CD4-positive, alpha-beta T cell treated with Interleukin-17A for 1 hour (primary cell): ENCODE data around the gene SLC28A1.

Experiments
- DNase-seq: peaks from one replicate; pipeline ENCODE4 v3.0.0-alpha.2; 2020

Gene SLC28A1, protein sequence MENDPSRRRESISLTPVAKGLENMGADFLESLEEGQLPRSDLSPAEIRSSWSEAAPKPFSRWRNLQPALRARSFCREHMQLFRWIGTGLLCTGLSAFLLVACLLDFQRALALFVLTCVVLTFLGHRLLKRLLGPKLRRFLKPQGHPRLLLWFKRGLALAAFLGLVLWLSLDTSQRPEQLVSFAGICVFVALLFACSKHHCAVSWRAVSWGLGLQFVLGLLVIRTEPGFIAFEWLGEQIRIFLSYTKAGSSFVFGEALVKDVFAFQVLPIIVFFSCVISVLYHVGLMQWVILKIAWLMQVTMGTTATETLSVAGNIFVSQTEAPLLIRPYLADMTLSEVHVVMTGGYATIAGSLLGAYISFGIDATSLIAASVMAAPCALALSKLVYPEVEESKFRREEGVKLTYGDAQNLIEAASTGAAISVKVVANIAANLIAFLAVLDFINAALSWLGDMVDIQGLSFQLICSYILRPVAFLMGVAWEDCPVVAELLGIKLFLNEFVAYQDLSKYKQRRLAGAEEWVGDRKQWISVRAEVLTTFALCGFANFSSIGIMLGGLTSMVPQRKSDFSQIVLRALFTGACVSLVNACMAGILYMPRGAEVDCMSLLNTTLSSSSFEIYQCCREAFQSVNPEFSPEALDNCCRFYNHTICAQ

DNA sequence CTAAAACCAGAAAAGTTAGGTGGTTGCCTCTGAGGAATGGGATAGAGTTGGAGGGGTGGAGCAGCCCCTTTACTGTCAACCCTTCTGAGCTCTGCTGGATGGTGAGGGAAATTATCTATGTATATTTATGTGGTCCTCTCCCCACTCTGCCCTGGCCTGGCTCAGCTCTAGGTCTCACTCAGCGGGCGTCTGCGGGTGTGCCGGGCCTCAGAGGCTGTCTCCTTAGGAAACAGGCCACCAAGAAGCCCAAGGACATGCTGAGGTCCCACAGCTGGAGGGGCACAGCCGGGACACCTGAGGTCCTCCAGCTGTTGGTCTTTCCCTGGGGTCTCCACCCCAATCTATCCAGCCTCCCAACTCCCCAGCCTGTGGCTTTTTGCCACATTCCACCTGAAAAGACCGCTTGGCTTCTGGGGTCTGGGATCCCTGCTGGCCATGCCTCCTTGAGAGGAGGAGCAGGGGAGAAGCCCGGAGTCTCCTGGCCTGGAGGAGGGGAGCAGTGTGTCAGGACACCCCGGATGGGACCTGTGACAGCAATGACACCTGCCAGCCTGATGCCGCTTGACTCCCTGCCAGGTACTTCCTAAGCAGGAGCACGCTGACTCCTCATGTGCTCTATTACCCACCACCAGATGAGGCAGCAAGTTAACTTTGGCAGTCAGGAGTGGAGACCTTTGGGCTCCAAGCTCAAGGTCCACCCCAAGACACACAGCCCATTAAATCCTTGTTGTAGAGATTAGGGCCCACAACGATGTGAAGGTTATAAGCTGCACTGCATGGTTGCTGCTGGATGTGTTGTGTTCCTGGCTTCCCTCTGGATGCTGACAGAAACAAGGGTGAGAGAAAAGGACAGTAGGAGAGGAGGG is at the start of gene SLC28A1:
TSS of gene SLC28A1 (plus strand) at position 747 of the 866 bp plus-strand sequence. CDS start 3,099 bp downstream, outside the sequence.
- DNase-seq: no peak

DNA sequence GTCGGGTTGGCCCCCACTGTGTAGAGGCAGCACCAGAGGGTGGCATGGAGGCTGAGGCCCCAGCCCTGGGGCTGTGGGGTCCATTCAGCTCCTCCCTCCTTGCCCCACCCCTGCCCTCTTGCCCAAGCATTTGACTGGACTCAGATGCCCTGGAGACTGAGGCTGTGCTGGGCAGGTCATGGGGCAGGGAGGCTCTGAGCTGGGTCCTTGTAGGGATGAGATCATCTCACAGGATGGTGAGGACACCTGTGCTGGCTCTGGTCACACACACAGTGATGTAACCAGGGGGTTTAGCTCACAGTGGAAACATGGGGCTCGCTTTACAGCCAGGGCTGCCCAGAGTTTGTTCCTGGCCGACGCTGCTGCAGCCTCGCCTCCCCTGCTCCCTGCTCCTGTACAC is 49.5 kb upstream of the SLC28A1 start:
- DNase-seq: no peak

DNA sequence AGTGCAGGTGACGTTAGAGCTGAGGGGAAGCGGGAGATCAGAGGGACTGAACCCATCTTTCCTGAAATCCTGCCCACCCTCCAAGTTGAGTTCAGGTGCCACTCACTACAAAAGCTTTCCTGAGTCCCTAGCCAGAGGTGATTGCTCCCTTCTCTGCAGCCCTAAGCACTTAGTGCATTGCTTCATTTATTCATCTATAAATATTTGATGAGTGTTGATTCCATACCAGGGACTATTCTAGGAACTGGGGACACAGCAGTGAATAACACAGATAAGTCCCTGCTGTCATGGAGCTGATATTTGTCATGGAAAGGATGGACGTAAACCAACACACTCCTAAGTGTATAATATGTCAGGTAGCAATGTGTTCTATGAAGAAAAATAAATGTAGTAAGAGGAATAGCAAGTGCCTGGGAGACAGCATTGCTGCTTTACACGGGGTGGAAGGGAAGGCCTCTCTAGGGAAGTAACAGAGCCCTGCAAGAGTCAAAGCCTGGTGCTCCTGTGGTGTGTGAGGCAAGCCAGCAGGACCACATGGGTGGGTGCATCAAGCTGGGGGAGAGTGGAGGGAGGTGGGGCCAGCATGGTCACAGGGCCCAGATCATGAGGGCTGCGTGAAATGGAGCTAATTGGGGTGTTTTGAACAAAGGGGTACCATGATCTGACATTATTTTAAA is 48.7 kb upstream of the SLC28A1 start:
- no peak for DNase-seq

DNA sequence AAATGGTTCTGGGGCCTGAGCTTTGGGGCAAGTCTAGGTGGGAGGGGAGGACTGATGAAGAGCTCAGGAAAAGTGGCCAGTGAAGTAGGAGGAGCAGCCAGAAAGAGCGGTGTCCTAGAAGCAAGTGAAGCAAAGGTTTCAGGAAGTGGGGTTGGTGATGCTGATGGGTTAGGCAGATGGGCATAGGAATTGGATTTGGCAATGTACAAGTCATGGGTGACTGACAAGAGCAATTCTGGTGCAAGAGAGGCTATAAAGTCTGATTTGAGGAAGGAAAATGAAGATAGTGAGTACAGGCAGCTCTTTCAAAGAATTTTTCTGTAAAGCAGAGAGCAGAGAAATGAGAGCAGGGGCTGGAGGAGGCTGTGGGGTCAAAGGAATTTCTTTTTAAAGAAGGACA is 47.6 kb upstream of the SLC28A1 start:
- DNase-seq: no peak

DNA sequence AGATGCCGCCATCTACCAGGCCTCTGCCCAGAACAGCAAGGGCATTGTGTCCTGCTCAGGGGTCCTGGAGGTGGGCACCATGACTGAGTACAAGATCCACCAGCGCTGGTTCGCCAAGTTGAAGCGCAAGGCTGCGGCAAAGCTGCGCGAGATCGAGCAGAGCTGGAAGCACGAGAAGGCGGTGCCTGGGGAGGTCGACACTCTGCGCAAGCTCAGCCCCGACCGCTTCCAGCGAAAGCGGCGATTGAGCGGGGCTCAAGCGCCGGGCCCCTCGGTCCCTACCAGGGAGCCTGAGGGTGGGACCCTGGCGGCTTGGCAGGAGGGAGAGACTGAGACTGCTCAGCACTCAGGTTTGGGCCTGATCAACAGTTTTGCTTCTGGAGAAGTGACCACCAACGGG is 44.7 kb upstream of the SLC28A1 start:
- DNase-seq: no peak

DNA sequence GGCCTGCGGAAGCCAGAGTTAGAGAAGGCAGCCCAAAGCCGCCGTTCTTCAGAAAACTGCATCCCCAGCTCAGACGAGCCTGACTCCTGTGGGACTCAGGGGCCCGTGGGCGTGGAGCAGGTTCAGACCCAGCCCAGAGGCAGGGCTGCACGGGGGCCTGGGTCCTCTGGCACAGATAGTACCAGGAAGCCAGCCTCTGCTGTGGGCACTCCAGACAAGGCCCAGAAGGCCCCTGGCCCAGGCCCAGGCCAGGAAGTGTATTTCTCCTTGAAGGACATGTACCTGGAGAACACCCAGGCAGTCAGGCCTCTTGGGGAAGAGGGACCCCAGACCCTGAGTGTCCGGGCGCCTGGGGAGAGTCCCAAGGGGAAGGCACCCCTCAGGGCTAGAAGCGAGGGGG is 44.2 kb upstream of the SLC28A1 start:
- no peak for DNase-seq

DNA sequence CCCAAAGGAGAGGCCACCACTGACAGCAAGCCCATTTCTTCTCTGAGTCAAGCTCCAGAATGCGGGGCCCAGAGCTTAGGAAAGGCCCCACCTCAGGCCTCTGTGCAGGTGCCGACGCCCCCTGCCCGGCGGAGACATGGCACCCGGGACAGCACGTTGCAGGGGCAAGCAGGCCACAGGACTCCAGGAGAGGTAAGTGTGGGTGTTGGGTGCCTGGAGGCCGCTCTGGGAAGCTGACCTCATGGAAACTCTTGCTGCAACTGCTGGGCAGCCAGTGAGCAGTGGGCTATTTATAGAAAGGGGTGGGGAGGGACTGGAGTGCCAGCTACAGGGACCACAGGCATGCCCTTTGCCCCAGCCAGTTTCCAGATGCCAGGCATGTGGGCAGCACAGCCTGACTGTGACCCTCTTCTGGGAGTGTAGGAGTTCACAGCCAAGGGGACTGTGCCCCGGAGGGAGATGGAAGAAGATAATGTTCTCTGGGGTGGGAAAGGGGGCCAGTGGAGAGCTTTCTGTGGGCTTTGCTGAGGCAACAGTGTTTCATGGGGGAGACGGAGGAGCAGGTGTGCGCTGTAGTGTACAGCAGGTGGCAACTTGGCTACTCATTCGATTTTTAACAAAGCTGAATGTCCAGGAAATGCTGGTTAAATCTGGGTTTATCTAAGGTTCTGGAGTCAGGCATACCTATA is 43.6 kb upstream of the SLC28A1 start:
- no peak for DNase-seq

DNA sequence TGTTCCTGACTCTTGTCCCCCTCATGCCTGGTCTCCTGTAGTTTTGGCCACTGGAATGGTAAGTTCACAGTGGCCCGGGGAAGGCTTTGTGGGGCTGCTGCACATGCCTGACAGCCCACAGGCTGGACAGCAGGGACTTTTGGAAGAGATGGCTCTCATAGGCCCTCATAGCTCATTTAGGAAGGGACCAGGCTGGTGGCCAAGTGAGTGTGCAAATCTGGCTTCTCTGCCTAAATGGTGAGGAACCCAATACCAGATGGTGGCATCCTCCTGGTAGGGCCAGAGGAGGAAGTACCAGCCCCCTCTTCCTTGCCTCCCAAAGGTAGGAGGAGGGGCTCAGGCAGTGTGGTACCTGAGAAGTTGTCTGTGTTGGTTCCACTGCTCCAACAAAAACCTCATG is 41.7 kb upstream of the SLC28A1 start:
- no peak for DNase-seq

DNA sequence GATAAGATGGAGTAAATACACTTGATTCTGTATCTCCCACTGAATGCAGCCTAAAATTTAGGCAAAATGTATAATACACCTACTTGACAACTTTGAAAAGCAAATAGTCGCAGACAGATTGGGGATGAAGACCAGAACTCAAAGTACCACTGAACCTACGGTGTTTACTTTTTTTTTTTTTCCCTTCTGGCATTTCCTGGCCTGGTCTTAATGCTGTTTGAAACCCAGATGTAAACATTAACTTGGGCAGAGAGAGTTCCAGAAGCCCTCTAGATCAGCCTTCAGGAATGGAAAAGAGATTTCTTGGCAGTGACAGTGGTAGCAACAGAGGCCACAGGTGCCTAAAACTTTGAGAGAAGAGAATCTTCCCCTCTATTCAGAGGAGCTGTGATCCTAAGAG is 39.5 kb upstream of the SLC28A1 start:
- DNase-seq: no peak

DNA sequence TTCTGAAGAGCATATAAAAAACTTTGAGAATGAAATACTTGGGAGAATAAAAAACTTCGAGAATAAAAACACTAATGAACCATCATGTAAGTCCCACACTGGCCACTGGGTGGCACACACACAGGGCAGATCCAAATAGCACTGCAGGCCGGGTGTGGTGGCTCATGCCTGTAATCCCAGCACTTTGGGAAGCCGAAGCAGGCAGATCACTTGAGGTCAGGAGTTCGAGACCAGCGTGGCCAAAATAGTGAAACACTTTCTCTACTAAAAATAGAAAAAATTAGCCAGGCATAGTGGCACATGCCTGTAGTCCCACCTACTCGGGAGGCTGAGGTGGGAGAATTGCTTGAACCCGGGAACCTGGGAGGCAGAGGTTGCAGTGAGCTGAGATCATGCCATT is 38.8 kb upstream of the SLC28A1 start:
- DNase-seq: peak; percentile 39

DNA sequence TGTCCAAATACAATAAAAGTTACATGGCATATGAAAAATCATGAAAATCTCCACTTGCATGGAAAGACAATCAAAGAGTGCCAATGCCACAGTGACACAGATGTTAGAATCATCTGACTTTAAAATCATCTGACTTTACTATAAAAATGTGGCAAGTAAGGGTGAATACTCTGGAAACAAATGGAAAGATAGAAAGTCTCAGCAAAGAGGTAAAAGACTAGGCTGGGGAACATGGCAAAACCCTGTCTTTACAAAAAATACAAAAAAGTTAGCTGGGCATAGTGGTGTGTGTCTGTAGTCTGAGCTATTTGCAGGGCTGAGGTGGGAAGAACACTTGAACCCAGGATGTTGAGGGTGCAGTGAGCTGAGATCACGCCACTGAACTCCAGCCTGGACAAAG is 38.2 kb upstream of the SLC28A1 start:
- DNase-seq: no peak

DNA sequence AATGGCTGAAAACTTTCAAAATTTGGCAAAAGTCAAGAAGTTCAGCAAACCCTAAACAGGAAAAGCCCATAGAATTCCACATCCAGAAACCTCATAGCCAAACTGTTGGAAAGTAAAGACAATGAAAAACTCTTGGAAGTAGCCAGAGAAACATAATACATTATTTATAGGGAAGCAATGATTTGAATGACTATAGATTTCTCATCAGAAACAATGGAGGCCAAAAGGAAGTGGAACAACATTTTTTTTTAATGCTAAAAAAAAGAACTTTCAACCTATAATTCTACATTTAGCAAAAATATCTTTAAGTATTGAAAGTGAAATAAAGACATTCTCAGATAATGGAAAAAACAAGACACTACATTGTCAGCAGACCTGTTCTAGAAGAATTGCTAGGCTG is 37.1 kb upstream of the SLC28A1 start:
- DNase-seq: no peak

DNA sequence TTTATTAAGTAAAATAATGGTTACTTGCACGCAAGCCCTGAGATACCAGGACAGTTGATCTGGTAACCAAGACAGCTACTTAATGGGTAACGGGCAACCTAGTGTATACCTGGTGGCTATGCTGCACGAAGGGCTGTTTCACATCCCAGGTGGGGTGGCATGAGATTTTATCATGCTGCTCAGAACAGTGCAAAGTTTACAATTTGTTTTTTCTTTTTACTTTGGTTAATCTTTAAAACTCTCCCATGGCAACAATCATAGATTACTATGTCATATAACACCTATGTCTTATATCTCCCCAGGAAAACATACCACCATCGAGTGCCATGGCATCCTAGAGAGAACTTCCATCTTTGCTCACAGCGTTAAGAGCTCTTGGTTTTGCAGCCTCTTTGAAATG is 32.2 kb upstream of the SLC28A1 start:
- DNase-seq: no peak

DNA sequence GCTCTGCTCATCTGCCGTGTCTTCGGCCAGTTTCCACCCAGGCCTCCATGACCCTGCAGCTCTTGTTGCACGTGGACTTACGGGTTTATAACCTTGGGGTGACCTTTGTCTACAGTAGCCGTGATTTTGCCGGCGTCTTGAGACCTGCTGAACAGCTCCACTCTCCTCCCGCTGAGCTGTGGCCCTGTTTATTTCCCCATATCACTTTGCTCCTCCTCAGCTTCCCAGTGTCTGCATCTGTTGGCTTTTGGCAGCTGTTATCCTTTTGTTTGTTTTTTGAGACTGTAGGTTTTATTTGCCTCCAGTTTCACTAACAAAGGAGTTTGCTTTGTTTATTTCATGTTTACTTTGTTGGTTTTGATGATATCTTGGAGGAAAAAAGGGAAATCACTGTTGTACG is 29.3 kb upstream of the SLC28A1 start:
- DNase-seq: no peak

DNA sequence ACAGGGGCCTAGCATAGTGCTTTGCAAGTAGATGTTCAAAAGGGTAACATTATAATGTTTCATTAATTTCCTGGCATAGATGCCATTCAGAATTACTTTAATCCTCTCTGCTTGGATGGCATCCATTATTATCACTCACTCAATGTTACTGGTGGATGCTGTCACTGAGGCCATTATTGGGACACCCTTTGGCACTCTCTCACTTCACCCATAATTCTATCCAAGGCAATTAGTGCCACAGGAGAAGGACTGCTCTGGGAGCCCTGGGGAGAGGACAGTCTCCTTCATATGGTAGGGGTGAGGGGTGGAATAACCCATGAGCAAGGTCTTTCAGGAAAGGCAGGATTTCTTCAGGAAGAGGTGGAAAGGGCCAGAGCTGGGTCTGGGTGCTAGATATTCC is 28.7 kb upstream of the SLC28A1 start:
- no peak for DNase-seq

DNA sequence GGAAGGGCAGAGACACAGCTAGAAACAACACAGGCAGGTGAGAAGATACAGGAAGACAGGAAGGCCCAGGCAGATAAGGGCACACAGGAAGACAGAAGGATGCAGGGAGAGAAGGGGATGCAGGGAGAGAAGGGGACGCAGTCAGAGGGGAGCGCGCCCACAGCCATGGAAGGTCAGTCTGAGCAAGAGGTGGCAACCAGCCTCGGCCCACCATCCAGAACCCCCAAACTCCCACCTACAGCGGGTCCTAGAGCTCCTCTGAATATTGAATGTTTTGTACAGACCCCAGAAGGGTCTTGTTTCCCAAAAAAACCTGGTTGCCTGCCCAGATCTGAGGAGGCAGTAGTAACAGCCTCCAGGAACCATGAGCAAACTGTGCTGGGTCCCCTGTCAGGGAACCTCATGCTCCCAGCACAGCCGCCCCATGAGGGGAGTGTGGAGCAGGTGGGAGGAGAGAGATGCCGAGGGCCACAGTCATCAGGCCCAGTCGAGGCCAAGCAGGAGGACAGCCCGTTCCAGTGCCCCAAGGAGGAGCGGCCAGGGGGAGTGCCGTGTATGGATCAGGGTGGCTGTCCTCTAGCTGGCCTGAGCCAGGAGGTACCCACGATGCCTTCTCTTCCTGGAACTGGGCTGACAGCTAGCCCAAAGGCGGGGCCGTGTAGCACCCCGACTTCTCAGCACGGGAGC is 27.6 kb upstream of the SLC28A1 start:
- no peak for DNase-seq

DNA sequence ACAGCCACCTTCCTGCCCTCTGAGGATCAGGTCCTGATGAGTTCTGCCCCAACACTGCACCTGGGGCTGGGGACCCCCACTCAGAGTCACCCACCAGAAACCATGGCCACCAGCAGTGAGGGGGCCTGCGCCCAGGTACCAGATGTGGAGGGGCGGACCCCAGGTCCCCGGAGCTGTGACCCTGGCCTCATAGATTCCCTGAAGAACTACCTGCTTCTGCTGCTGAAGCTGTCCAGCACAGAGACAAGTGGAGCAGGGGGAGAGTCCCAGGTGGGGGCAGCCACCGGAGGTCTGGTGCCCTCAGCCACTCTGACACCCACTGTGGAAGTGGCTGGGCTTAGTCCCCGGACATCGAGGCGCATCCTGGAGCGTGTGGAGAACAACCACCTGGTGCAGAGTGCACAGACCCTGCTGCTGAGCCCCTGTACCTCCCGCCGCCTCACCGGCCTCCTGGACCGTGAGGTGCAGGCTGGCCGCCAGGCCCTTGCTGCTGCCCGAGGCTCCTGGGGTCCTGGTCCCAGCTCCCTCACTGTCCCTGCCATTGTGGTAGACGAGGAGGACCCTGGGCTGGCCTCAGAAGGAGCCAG is 27.0 kb upstream of the SLC28A1 start:
- no peak for DNase-seq

DNA sequence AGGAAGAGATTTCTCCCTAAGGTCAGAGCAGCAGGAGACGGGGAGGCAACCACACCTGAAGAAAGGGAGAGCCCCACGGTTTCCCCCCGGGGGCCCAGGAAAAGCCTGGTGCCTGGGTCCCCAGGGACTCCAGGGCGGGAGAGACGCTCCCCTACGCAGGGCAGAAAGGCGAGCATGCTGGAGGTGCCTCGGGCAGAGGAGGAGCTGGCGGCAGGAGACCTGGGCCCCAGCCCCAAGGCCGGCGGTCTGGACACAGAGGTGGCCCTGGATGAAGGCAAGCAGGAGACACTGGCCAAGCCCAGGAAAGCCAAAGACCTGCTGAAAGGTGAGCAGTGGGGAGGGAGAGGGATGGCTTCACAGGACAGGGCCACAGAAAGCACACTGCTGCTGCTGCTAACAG is 26.2 kb upstream of the SLC28A1 start:
- no peak for DNase-seq

DNA sequence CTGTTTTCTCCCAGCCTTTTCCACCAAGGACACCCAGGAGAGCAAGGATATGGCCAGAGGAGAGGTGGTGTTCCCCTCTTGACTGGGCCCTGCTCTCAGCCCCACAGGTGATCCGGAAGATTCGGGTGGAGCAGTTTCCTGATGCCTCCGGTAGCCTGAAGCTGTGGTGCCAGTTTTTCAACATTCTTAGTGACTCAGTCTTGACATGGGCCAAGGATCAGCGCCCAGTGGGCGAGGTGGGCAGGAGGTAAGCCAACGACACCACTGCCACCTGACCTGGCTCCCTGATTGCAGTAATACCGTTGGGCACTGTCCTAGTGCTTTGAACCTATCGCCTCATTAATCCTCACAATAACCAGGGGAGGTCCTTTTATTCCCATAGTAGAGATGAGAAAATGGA is 25.3 kb upstream of the SLC28A1 start:
- no peak for DNase-seq

DNA sequence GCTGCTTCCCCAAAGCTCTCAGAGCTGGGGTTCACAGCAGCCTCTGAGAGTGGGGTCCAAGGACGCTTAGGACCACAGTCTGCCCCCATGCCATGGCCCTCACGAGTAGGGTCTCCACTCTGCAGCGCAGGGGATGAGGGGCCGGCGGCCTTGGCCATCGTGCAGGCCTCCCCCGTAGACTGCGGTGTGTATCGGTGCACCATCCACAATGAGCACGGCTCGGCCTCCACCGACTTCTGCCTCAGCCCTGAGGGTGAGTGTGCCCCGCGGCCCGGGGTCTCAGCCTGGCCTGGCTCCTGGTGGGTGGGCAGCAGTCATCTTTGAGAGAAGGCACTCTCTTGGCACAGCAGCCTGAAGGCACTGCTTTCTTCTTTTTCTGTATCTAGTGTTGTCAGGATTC is 24.8 kb upstream of the SLC28A1 start:
- DNase-seq: no peak

DNA sequence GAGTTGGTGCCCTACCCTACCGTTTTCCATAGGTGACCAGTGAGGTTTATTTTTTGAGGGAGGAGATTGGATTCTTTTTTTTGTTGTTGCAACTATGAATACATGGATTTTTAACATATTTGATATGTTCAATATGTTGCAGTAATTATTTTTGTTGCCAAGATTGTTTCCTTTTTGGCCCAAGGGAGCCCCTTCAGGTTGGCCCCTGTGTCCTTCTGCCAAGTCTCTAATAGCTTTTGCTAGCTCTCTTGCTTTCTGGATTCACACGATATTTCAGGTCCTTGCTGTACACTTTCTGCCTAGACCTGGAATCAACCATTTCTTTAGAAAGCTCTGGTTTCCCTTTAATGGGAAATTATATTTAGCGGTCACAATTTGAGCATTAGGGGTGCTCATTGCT is 22.7 kb upstream of the SLC28A1 start:
- no peak for DNase-seq
